K562 (cell line): Measurements from ENCODE around the gene FITM1. TPM values are rescaled to one million over a fixed set of nuclear protein-coding genes. Genes with fewer than 3 reads are reported as not detected.

Experiments used
- ATAC-seq: fragments of 200-7000 bp; cut with Tn5 transposase; 3 replicates; pipeline ENCODE4 v1.9.1; 2020; ENCODE audit warnings: moderate library complexity
- BruUV-seq: library from RNA; stranded (reverse); fragments of 400-500 nt; replicated peaks from 2 replicates; lab custom pipeline; 2021; lab: Mats Ljungman, UMichigan
- CTCF ChIA-PET: fragments of 300-600 bp; formaldehyde crosslinking; extraction: SDS; loops from one replicate; lab custom pipeline; 2021; ENCODE audit warnings: low intra/inter-chr PET ratio; lab: Yijun Ruan, JAX
- POLR2A ChIA-PET: fragments of 300-600, 350-650 bp; sonication (Branson Sonifier 250); formaldehyde crosslinking; extraction: SDS; loops from one replicate; lab custom pipeline; 2021; ENCODE audit warnings: antibody characterized with exemption, inconsistent platforms; lab: Yijun Ruan, JAX
- DNase-seq, 4 experiments: peaks; one replicate each; pipeline versions ENCODE4 v3.0.0 to v3.0.0-alpha.2; 2011 to 2018; ENCODE audit warnings: low spot score in 3 of 4, mixed read lengths in 3 of 4; ENCODE audit errors: extremely low read depth in 1 of 4
- FAIRE-seq: peaks from 2 replicates; lab custom pipeline; 2011; peaks lifted over from hg19 to GRCh38; lab: Jason Lieb, UNC
- H2AFZ ChIP-seq: 2 replicates; pipeline ENCODE4 v1.6.0; 2011; ENCODE audit warnings: low read depth, low read length, control low read depth, inconsistent platforms
- H3K27ac ChIP-seq: fragments of 200-600 bp; 3 replicates; pipeline ENCODE4 v1.8.0; 2011; ENCODE audit warnings: low read depth, mild to moderate bottlenecking, control low read depth, inconsistent platforms, low read length, moderate library complexity, mixed read lengths; ENCODE audit errors: extremely low read depth
- H3K27me3 ChIP-seq, 2 experiments: fragments of 300-600 bp in 1 of 2; 2 replicates in 1 of 2; 3 replicates in 1 of 2; pipeline versions ENCODE4 v1.6.0 to v1.8.0; 2011; ENCODE audit warnings: inconsistent platforms in 2 of 2, low read length in 2 of 2, mild to moderate bottlenecking in 1 of 2, mixed read lengths in 1 of 2, moderate library complexity in 1 of 2; ENCODE audit not compliant: control insufficient read depth in 2 of 2, insufficient read depth in 2 of 2
- H3K36me3 ChIP-seq: fragments of 300-600 bp; 3 replicates; pipeline ENCODE4 v1.8.0; 2011; ENCODE audit warnings: mild to moderate bottlenecking, low read length, inconsistent platforms; ENCODE audit not compliant: control insufficient read depth, insufficient read depth
- H3K4me1 ChIP-seq, 2 experiments: fragments of 200-600 bp in 1 of 2; replicated peaks in 1 of 2; 2 replicates in 1 of 2; 3 replicates in 1 of 2; pipeline versions ENCODE4 v1.5.1 to v1.8.0; 2011; ENCODE audit warnings: inconsistent platforms in 2 of 2, low read length in 2 of 2, mild to moderate bottlenecking in 1 of 2, mixed read lengths in 1 of 2, moderate library complexity in 1 of 2; ENCODE audit not compliant: control insufficient read depth in 2 of 2, insufficient read depth in 2 of 2
- H3K4me2 ChIP-seq: 2 replicates; pipeline ENCODE4 v1.6.1; 2011; ENCODE audit warnings: low read length, control low read depth, inconsistent platforms, mixed read lengths; ENCODE audit not compliant: insufficient read depth
- H3K4me3 ChIP-seq: fragments of 200-600 bp; sonication (generic), shearing (Covaris generic); 2 replicates; pipeline ENCODE4 v1.5.1; 2016; ENCODE audit warnings: control low read depth, inconsistent platforms
- H3K79me2 ChIP-seq: fragments of 200-600 bp; 3 replicates; pipeline ENCODE4 v1.8.0; 2011; ENCODE audit warnings: low read length, inconsistent platforms; ENCODE audit not compliant: control insufficient read depth, insufficient read depth
- H3K9ac ChIP-seq, 2 experiments: 2 replicates each; pipeline versions ENCODE4 v1.6.0 to v1.6.1; 2011; ENCODE audit warnings: low read depth in 2 of 2, low read length in 2 of 2, control low read depth in 1 of 2, inconsistent platforms in 1 of 2, mild to moderate bottlenecking in 1 of 2, mixed read lengths in 1 of 2; ENCODE audit not compliant: insufficient read depth in 1 of 2
- H3K9me1 ChIP-seq: one replicate; pipeline ENCODE4 v1.6.0; 2011; ENCODE audit warnings: inconsistent platforms, mild to moderate bottlenecking, low read length, moderate library complexity; ENCODE audit not compliant: control insufficient read depth, insufficient read depth
- H3K9me3 ChIP-seq: replicated peaks from 2 replicates; pipeline ENCODE4 v1.5.1; 2011; ENCODE audit warnings: low read depth, low read length, inconsistent platforms; ENCODE audit not compliant: control insufficient read depth, insufficient read depth
- H4K20me1 ChIP-seq: replicated peaks from 2 replicates; pipeline ENCODE4 v1.6.1; 2011; ENCODE audit warnings: low read length, inconsistent platforms, mixed read lengths; ENCODE audit not compliant: control insufficient read depth, insufficient read depth
- ESRRA ChIP-seq: fragments of 450-650 bp; IDR thresholded peaks from 2 replicates; pipeline ENCODE4 v1.6.1; 2014; ENCODE audit warnings: low read depth, mild to moderate bottlenecking, moderate library complexity, borderline replicate concordance
- TARDBP ChIP-seq: fragments of 450-650 bp; IDR thresholded peaks from 2 replicates; pipeline ENCODE4 v1.6.1; 2016
- WGBS: fragments of 100-300 bp; shearing (Covaris generic); methylation state at CpG from one replicate; pipeline ENCODE4 v1.1.6; 2016; ENCODE audit warnings: low coverage, mixed read lengths; ENCODE audit not compliant: insufficient coverage; ENCODE audit errors: missing lambda C conversion rate; 5-methylcytosine and 5-hydroxymethylcytosine counted together
- in situ Hi-C: fragments of 300-500 bp; cut with MboI; formaldehyde crosslinking; loops from 4 replicates; pipeline ENCODE4 v1.15.0; 2018; ENCODE audit warnings: inconsistent platforms, mixed read lengths
- intact Hi-C: fragments of 100-400 bp; cut with micrococcal nuclease; formaldehyde crosslinking; loops from 2 replicates; pipeline ENCODE4 v1.14.2; 2022
- polyA plus RNA-seq, 8 experiments: library from polyadenylated mRNA; depleted of rRNA in 4 of 8; stranded (reverse) in 5 of 8; unstranded in 3 of 8; fragments of >200 nt; fragmentation: Nextera tagmentation in 2 of 8; fragmentation: Illumina TruSeq in 1 of 8; extraction: Ambion mirVana in 2 of 8; extraction: Trizol in 1 of 8; gene quantifications; 2 replicates each; pipeline versions ENCODE4 v1.2.1 to v1.2.3, GENCODE V29; 2011 to 2014; ENCODE audit warnings: inconsistent platforms in 1 of 8, missing spikeins in 1 of 8
- total RNA-seq, 7 experiments: library from RNA; depleted of rRNA in 6 of 7; stranded (reverse); fragments of >200 nt in 6 of 7; fragmentation: Illumina TruSeq in 2 of 7; extraction: Trizol in 2 of 7; gene quantifications; 2 replicates each; pipeline versions ENCODE4 v1.2.1 to v1.2.3, GENCODE V29; 2011 to 2021; ENCODE audit warnings: low replicate concordance in 1 of 7
- TF ChIP-seq, protein P1 (sequence below): sonication (generic); formaldehyde crosslinking; IDR thresholded peaks from 2 replicates; pipeline ENCODE4 v1.8.0; 2023; ENCODE audit warnings: mild to moderate bottlenecking, missing genetic modification reagents
- TF ChIP-seq, protein P2 (sequence below): sonication (generic); formaldehyde crosslinking; IDR thresholded peaks from 2 replicates; pipeline ENCODE4 v1.8.1; 2023; ENCODE audit warnings: mild to moderate bottlenecking, missing genetic modification reagents, moderate library complexity
- TF ChIP-seq, protein P3 (sequence below): fragments of 250-450 bp; sonication (Bioruptor Pico); IDR thresholded peaks from 2 replicates; pipeline ENCODE4 v1.4.0; 2020; ENCODE audit warnings: mild to moderate bottlenecking, moderate library complexity

FITM1 gene
- total and polyA plus RNA-seq, 9 of the 15 experiments (the other 6 are each of a cell fraction or from before 2014, with no cell fraction given), result 0.09 to 0.20 TPM; not detected in 7

DNA sequence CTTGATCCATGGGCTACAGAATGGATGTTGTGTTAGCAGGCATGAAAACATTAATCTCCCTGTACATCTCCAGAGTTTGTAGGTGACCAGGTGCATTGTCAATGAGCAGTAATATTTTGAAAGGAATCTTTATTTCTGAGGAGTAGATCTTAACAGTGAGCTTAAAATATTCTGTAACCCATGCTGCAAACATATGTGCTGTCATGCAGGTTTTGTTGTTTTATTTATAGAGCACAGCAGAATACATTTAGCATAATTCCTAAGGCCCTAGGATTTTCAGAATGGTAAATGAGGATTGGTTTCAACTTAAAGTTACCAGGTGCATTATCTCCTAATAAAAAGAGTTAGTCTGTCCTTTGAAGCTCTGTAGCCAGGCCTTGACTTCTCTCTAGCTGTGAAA, 3.5 kb upstream of the FITM1 start (continued):
- TF ChIP-seq ESRRA, result no peak

DNA sequence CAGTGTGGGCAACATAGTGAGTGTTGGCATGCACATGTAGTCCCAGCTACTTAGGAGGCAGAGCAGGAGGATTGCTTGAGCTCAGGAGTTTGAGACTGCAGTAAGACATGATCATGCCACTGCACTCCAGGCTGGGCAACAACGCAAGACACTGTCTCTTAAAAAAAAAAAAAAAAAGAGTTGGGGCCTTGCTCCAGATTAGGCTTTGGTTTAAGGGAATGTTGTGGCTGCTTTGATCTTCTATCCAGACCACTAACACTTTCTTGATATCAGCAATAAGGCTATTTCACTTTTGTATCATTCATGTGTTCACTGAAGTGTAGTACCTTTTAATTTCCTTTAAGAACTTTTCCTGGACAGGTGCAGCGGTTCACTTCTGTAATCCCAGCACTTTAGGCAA, 2.8 kb upstream of the FITM1 start:
- Histone ChIP-seq H3K27me3 (no peaks in the 10 kb centered on the region), H4K20me1 (no peaks in the 10 kb centered on the region), H3K9me1 (no peaks in the 10 kb centered on the region), H3K79me2 (no peaks in the 10 kb centered on the region)
- CTCF ChIA-PET, result no interaction called here
- intact Hi-C loops, result no loop called here
- DNase-seq, result no peak
- POLR2A ChIA-PET, result interaction anchor here (4.2 kb wide), 1 partner anchor 12 kb away, joined by 38 read pairs; the partner anchor contains the start of genes DCAF11 and NRL
- no peak for FAIRE-seq
- ATAC-seq, result no peak
- no peak for TF ChIP-seq TARDBP
- TF ChIP-seq, protein P1, sequence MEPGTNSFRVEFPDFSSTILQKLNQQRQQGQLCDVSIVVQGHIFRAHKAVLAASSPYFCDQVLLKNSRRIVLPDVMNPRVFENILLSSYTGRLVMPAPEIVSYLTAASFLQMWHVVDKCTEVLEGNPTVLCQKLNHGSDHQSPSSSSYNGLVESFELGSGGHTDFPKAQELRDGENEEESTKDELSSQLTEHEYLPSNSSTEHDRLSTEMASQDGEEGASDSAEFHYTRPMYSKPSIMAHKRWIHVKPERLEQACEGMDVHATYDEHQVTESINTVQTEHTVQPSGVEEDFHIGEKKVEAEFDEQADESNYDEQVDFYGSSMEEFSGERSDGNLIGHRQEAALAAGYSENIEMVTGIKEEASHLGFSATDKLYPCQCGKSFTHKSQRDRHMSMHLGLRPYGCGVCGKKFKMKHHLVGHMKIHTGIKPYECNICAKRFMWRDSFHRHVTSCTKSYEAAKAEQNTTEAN (CRISPR knock-in tag), result no peak
- TF ChIP-seq, protein P2, sequence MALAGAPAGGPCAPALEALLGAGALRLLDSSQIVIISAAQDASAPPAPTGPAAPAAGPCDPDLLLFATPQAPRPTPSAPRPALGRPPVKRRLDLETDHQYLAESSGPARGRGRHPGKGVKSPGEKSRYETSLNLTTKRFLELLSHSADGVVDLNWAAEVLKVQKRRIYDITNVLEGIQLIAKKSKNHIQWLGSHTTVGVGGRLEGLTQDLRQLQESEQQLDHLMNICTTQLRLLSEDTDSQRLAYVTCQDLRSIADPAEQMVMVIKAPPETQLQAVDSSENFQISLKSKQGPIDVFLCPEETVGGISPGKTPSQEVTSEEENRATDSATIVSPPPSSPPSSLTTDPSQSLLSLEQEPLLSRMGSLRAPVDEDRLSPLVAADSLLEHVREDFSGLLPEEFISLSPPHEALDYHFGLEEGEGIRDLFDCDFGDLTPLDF (CRISPR knock-in tag), result no peak
- TF ChIP-seq, protein P3, sequence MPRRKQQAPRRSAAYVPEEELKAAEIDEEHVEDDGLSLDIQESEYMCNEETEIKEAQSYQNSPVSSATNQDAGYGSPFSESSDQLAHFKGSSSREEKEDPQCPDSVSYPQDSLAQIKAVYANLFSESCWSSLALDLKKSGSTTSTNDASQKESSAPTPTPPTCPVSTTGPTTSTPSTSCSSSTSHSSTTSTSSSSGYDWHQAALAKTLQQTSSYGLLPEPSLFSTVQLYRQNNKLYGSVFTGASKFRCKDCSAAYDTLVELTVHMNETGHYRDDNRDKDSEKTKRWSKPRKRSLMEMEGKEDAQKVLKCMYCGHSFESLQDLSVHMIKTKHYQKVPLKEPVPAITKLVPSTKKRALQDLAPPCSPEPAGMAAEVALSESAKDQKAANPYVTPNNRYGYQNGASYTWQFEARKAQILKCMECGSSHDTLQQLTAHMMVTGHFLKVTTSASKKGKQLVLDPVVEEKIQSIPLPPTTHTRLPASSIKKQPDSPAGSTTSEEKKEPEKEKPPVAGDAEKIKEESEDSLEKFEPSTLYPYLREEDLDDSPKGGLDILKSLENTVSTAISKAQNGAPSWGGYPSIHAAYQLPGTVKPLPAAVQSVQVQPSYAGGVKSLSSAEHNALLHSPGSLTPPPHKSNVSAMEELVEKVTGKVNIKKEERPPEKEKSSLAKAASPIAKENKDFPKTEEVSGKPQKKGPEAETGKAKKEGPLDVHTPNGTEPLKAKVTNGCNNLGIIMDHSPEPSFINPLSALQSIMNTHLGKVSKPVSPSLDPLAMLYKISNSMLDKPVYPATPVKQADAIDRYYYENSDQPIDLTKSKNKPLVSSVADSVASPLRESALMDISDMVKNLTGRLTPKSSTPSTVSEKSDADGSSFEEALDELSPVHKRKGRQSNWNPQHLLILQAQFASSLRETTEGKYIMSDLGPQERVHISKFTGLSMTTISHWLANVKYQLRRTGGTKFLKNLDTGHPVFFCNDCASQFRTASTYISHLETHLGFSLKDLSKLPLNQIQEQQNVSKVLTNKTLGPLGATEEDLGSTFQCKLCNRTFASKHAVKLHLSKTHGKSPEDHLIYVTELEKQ (CRISPR knock-in tag), result no peak
- TF ChIP-seq, all 486 proteins: peak for 0
- no peak overlapping the region for H3K4me2 ChIP-seq
- peaks cover 6 to 22% of the 10 kb centered on the region in 2 experiments; a peak in 4 of 5 replicates for H3K4me1 ChIP-seq
- no peak overlapping the region for H3K27ac ChIP-seq
- H3K4me3 ChIP-seq, result no peak overlapping the region
- no peak overlapping the region for H2AFZ ChIP-seq
- no TSS peak for BruUV-seq
- peaks cover 8% of the 10 kb centered on the region; the same call in 2 of the 3 replicates for H3K36me3 ChIP-seq
- WGBS, result 50% methylated on average over 2 of the region's 2 CpGs
- no peaks in the 10 kb centered on the region for H3K9me3 ChIP-seq
- in situ Hi-C loops, result no loop called here
- no peak overlapping the region for H3K9ac ChIP-seq
